ENCODE data around the gene ST3GAL3.

DNA sequence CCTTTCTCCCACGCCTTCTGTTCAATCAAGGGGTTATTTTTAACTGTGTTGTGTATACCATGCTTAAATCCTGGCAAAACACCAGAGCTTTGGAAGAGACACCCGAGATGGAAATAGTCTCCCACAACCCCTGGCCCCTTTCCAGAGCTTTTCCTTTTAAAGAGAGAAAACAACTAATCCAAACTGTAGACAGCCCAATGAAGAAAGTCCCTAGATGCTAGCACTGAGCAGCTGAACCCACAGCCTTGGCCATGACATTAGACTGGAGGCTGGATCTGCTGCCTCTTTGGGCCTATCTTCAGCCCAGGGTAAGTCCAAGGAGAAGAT lies 161.4 kb downstream of the ST3GAL3 start:
- TF ChIP-seq, protein P1, sequence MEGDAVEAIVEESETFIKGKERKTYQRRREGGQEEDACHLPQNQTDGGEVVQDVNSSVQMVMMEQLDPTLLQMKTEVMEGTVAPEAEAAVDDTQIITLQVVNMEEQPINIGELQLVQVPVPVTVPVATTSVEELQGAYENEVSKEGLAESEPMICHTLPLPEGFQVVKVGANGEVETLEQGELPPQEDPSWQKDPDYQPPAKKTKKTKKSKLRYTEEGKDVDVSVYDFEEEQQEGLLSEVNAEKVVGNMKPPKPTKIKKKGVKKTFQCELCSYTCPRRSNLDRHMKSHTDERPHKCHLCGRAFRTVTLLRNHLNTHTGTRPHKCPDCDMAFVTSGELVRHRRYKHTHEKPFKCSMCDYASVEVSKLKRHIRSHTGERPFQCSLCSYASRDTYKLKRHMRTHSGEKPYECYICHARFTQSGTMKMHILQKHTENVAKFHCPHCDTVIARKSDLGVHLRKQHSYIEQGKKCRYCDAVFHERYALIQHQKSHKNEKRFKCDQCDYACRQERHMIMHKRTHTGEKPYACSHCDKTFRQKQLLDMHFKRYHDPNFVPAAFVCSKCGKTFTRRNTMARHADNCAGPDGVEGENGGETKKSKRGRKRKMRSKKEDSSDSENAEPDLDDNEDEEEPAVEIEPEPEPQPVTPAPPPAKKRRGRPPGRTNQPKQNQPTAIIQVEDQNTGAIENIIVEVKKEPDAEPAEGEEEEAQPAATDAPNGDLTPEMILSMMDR (IDR thresholded peaks at IDR 0.05) = no peak
- TF ChIP-seq NR3C1 (IDR thresholded peaks at IDR 0.05) = no peak
